ENCODE results near the gene WDR46. TPM values are rescaled to one million over a fixed set of nuclear protein-coding genes. Genes with fewer than 3 reads are reported as not detected.
A peak's percentile ranks its signal among the peaks of the same experiment; 100 is the strongest.

Gene WDR46
- total RNA-seq (10 to 100 TPM; 30.5 to 53.1 (median 43.6) TPM), polyA plus RNA-seq (100 to 1,000 TPM in 1 of 3 donors, 10 to 100 TPM in 2; 52.6 to 101 (median 96.1) TPM)
- long read RNA-seq, donor 1, partial matches to known transcripts: 0 of 3 reads
- long read RNA-seq, donor 1, other reads (novel, unspliced or antisense): 0 of 3 reads
- long read RNA-seq, donor 2, partial matches to known transcripts: 0 of 3 reads
- long read RNA-seq, donor 2, other reads (novel, unspliced or antisense): 0 of 3 reads

- no peaks in the 10 kb centered on the region for H3K9me3 ChIP-seq
- H3K4me1 ChIP-seq: peaks cover 15 to 60% (median 33%) of the 10 kb centered on the region in 6 donors
- DNase-seq: peak; percentile 91
- WGBS, 5 donors: 0 to 1% (median 0%) methylated on average over 43 of the region's 43 CpGs
- intact Hi-C loops (cut with DNase I; ENCODE audit: low total_unique reads): no loop called here
- peak within 1 kb of the TSS; percentile 66 to 86 (median 83) for H3K4me3 ChIP-seq
- TF ChIP-seq POLR2A (IDR thresholded peaks at IDR 0.05) (no peak), POLR2AphosphoS5 (IDR thresholded peaks at IDR 0.05) (peak; percentile 11 to 68 (median 64)), CTCF (IDR thresholded peaks at IDR 0.05 in 8 of 11, conservative IDR thresholded peaks at IDR 0.05 in 3 of 11) (peak in 1 of 11 experiments; percentile 19)
- no peaks in the 10 kb centered on the region for H3K27me3 ChIP-seq (replicated peaks in 1 of 7)
- H3K36me3 ChIP-seq: peaks cover 4 to 77% (median 60%) of the 10 kb centered on the region in 6 donors
- H3K27ac ChIP-seq: peak within 1 kb of the TSS; percentile 76 to 94 (median 88)
Measured at GRCh38 chr6:33288921-33289783, at the start of gene WDR46, which contains the start of gene PFDN6. TSS of gene WDR46 (minus strand) at chr6:33289239. CDS start at chr6:33289170, 69 bp downstream. TSS of gene PFDN6 (plus strand) at chr6:33289601. CDS start at chr6:33289857, 256 bp downstream.

DNA sequence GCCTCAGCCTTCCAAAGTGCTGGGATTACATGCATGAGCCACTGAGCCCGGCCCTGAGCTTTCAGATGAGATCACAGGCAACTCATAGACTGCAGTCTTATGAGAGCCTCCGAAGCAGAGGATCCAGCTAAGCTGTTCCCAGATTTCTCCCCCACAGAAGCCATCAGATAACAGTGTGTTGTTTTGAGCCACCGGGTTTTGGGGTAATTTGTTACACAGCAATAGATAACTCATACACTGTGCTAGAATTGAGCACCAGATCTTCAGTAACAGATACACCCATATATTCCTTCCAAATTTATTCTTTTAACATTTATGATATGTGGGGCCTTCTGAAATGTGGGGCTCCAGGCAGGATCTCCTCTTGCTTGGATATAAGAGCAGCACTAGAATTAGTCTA is 47.5 kb upstream of the WDR46 start:
- intact Hi-C loops (cut with DNase I; ENCODE audit: low total_unique reads): no loop called here
- WGBS, 5 donors: 84 to 91% (median 88%) methylated on average over 3 of the region's 3 CpGs

GRCh38 chr6:33335916-33336315 is 46.9 kb upstream of the WDR46 start:
- no peak for DNase-seq
- intact Hi-C loops (cut with DNase I; ENCODE audit: low total_unique reads): no loop called here
- no peaks in the 10 kb centered on the region for H3K9me3 ChIP-seq
- H3K27ac ChIP-seq: no peak overlapping the region
- TF ChIP-seq CTCF (IDR thresholded peaks at IDR 0.05 in 8 of 11, conservative IDR thresholded peaks at IDR 0.05 in 3 of 11): no peak
- no peak for TF ChIP-seq POLR2AphosphoS5 (IDR thresholded peaks at IDR 0.05)
- TF ChIP-seq POLR2A (IDR thresholded peaks at IDR 0.05): no peak
- 80 to 92% (median 85%) methylated on average over 4 of the region's 4 CpGs for WGBS, 5 donors
- peaks cover 0 to 22% (median 0%) of the 10 kb centered on the region in 6 donors for H3K4me1 ChIP-seq
- H3K36me3 ChIP-seq: no peaks in the 10 kb centered on the region
- H3K4me3 ChIP-seq: no peak overlapping the region
- H3K27me3 ChIP-seq (replicated peaks in 1 of 7): no peaks in the 10 kb centered on the region

More for the DNA sequence above, 47.5 kb upstream of the WDR46 start:
- DNase-seq: no peak
- Histone ChIP-seq H3K4me3 (no peak overlapping the region), H3K4me1 (peaks cover 0 to 20% (median 0%) of the 10 kb centered on the region in 6 donors), H3K36me3 (no peaks in the 10 kb centered on the region), H3K9me3 (no peaks in the 10 kb centered on the region), H3K27me3 (replicated peaks in 1 of 7) (no peaks in the 10 kb centered on the region), H3K27ac (no peak overlapping the region)
- TF ChIP-seq CTCF (IDR thresholded peaks at IDR 0.05 in 8 of 11, conservative IDR thresholded peaks at IDR 0.05 in 3 of 11) (no peak), POLR2A (IDR thresholded peaks at IDR 0.05) (no peak), POLR2AphosphoS5 (IDR thresholded peaks at IDR 0.05) (no peak)

- DNase-seq: no peak
- H3K4me1 ChIP-seq: peaks cover 0 to 24% (median 2%) of the 10 kb centered on the region in 6 donors
- no peaks in the 10 kb centered on the region for H3K36me3 ChIP-seq
- H3K27me3 ChIP-seq (replicated peaks in 1 of 7): no peaks in the 10 kb centered on the region
- TF ChIP-seq CTCF (IDR thresholded peaks at IDR 0.05 in 8 of 11, conservative IDR thresholded peaks at IDR 0.05 in 3 of 11) (no peak), POLR2AphosphoS5 (IDR thresholded peaks at IDR 0.05) (no peak), POLR2A (IDR thresholded peaks at IDR 0.05) (no peak)
- intact Hi-C loops (cut with DNase I; ENCODE audit: low total_unique reads): no loop called here
- 82 to 87% (median 84%) methylated on average over 4 of the region's 4 CpGs for WGBS, 5 donors
- H3K27ac ChIP-seq: no peak overlapping the region
- H3K9me3 ChIP-seq: no peaks in the 10 kb centered on the region
- no peak overlapping the region for H3K4me3 ChIP-seq
Measured at GRCh38 chr6:33333666-33334065, 44.6 kb upstream of the WDR46 start.

Measured in spleen (tissue), 13 donors.